HG03558 (cell line): ENCODE results near the gene HERPUD2.

Experiments
- ATAC-seq: cut with Tn5 transposase; IDR thresholded peaks from one replicate; pipeline ENCODE4 v1.9.1; 2021; ENCODE audit warnings: moderate number of reproducible peaks; ENCODE audit not compliant: unreplicated experiment; ENCODE audit errors: extremely low read depth

The HERPUD2 gene

DNA sequence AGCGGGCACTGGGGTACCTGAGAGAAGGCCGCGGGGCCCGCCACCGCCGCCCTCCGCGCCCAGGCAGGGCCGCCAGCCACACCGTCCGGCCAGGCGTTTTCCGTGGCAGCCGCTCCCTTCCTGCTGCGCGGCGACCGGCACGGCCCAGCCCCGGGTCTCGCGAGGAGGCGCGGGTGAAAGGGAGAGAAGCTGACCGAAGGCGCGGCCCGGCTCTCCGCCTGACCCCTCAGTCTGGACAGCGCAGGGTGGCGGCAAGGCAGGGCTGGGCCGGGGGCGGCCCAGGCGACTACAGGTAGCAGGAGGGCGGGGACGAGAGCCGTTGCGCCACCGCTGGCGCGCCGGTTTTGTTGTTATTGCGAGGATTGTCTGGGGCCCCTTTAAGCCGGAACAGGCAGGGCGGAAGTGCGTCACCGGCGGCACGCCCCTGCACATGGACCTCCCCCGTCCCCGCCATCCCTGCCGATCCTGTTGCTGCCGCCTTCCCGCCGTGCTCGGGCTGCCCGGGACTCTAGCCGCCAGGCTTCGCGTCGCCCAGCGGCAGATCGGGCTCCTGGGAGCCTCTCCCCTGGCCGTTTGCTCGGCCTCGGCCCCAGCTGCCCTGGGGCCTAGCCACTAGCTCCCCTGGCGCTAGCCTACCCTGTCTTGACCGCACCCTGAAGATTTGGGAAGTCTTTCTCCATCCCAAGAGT, at the start of gene HERPUD2:
Gene HERPUD2 (minus strand): TSS at position 352 of the 689 bp plus-strand sequence. CDS start 805 bp downstream, outside the sequence.
- peak; percentile 76 for ATAC-seq

- ATAC-seq = no peak
Measured at GRCh38 chr7:35738889-35739288, 44.0 kb upstream of the HERPUD2 start.

- no peak for ATAC-seq
Measured at GRCh38 chr7:35736725-35737124, 41.8 kb upstream of the HERPUD2 start.

GRCh38 chr7:35735396-35735795, 40.5 kb upstream of the HERPUD2 start:
- ATAC-seq = no peak

GRCh38 chr7:35734001-35734483, 39.1 kb upstream of the HERPUD2 start:
- ATAC-seq = no peak

GRCh38 chr7:35731349-35731748, 36.4 kb upstream of the HERPUD2 start:
- ATAC-seq = no peak

GRCh38 chr7:35729061-35729783, 34.3 kb upstream of the HERPUD2 start:
- peak; percentile 31 for ATAC-seq

DNA sequence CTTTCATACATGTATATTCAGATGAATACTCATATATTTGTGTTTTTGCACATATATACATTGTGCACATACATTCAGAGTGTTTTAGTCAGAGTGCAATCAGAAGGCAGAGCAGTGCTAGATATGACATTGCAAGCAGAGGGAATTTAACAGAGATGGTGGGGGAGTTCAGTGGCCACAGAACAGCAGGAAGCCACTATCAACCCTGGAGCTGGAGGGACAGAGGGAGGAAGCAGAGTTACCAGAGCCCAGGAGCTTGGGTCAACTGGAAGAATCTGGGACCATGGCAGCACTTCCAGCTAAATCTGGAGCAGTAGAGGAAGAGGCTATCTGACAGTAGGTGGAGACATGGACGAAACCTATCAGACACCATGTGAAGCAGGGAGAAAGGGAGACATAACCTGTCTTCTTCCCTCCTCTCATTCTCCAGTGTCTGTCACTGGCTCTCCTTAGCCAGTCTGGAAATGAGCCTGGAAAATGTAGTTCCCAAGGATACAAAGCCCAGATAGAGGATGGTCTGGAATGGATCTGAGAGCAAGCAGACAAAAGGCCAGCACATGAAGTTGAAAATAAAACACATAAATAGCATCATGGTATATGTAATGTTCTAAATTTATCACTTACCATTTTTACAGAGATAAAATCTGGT, 33.6 kb upstream of the HERPUD2 start:
- no peak for ATAC-seq

- peak; percentile 15 for ATAC-seq
Measured at GRCh38 chr7:35727571-35727970, 32.6 kb upstream of the HERPUD2 start.

DNA sequence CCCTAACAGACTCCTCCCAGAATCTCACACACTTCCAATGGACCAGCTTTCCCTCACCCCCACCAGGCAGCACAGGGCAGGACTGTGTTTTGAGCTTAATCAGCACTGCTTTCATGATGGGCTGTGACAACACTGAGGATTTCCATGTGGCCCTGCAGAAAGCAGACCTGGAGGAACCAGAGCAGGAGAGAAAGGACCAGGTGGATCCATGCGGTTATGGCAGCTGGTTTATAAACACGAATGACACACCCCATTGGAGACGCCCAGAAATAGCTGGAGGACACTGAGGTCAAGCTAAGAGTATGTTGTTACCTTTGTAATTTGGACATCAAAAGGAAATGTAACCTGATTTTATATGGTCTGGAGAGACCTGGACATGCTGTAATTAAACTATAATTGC, 31.7 kb upstream of the HERPUD2 start:
- ATAC-seq = no peak

- peak; percentile 24 for ATAC-seq
Measured at GRCh38 chr7:35725280-35725680, 30.3 kb upstream of the HERPUD2 start.

DNA sequence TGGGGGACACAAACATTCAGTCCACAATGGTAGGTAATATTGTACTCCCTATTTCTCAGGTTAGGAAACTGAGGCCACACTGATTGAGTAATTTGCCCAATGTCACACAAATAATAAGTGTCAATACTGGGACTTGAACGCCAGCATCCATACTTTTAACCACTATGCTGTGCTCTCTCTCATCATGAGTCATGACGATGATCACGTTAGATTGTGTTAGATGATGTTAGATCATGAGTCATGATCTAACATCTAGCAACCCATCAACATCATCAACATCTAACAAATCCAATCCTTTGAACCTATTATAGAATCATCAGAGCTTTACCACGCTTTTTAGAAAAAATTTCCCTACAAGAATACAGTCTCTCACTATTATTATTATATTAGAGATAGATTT, 28.1 kb upstream of the HERPUD2 start:
- ATAC-seq = no peak

- no peak for ATAC-seq
Measured at GRCh38 chr7:35722054-35722849, 27.3 kb upstream of the HERPUD2 start.

GRCh38 chr7:35721288-35721687, 26.4 kb upstream of the HERPUD2 start:
- ATAC-seq = no peak

- no peak for ATAC-seq
Measured at GRCh38 chr7:35720849-35721248, 25.9 kb upstream of the HERPUD2 start.

- no peak for ATAC-seq
Measured at GRCh38 chr7:35720032-35720431, 25.1 kb upstream of the HERPUD2 start.

DNA sequence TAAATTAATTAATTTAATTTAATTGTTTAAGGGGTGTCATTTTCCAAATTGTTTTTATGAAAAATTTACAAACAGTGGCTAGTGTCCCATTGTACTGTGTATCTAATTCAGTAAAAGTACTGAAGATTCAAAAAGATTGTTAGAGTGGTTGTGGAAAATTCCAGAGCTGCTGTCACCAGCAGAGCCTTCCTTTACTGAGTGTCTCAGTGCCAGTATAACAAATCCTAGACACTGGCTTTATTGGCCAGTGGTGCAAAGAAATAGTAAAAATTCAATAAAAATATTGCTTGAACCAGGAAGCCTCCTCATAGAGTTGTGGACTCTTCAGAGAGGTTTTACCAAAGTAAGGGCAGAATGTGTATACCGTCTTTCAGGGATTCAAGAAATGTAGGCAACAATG, 23.1 kb upstream of the HERPUD2 start:
- no peak for ATAC-seq

DNA sequence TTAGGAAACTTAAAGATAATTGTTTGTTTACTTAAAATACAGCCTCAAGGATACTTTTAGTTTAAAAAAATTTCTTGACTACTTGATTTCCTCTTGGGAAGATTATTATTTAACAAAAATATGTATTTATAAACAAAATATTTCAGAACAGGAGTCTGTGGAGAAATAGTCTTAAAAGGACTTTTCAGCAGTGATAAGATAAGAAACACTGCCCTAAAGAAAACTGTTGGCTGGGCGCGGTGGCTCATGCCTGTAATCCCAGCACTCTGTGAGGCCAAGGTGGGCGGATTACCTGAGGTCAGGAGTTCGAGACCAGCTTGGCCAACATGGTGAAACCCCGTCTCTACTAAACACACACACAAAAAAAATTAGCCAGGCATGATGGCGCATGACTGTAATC, 22.6 kb upstream of the HERPUD2 start:
- ATAC-seq = no peak

DNA sequence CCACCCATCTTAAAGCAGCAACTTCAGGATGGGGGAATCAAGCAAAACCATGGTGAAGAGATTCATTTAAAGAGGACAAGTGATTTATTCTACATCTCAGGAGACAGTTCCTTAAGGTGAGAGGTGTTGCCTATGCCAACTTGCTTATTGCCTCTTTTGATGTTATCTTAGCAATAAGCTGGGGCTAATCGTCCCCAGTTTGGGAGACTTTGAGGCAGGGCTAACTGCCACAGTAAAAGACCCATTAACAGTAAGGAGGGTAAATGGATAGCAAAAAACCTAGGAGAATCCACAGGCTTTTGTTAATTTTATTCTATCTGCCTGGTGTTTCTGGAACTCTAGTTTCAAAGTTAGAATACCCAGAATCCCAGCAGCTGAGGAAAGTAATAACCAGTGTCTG, 22.1 kb upstream of the HERPUD2 start:
- no peak for ATAC-seq

GRCh38 chr7:35716038-35716803, 21.3 kb upstream of the HERPUD2 start:
- no peak for ATAC-seq
